ENCODE results near the gene UCMA.

GRCh38 chr10:13187135-13187534 lies 47.0 kb downstream of the UCMA start:
- TF ChIP-seq ZBTB33 (IDR thresholded peaks at IDR 0.05; ENCODE audit: extremely low read depth, insufficient replicate concordance, low read length) = no peak
- no peak for TF ChIP-seq POLR2AphosphoS5 (IDR thresholded peaks at IDR 0.05; ENCODE audit: low read depth, low read length)
- TF ChIP-seq, protein P1, sequence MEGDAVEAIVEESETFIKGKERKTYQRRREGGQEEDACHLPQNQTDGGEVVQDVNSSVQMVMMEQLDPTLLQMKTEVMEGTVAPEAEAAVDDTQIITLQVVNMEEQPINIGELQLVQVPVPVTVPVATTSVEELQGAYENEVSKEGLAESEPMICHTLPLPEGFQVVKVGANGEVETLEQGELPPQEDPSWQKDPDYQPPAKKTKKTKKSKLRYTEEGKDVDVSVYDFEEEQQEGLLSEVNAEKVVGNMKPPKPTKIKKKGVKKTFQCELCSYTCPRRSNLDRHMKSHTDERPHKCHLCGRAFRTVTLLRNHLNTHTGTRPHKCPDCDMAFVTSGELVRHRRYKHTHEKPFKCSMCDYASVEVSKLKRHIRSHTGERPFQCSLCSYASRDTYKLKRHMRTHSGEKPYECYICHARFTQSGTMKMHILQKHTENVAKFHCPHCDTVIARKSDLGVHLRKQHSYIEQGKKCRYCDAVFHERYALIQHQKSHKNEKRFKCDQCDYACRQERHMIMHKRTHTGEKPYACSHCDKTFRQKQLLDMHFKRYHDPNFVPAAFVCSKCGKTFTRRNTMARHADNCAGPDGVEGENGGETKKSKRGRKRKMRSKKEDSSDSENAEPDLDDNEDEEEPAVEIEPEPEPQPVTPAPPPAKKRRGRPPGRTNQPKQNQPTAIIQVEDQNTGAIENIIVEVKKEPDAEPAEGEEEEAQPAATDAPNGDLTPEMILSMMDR (IDR thresholded peaks at IDR 0.05 in 2 of 3, conservative IDR thresholded peaks at IDR 0.05 in 1 of 3; ENCODE audit: borderline replicate concordance in 1 of 3, insufficient read depth in 1 of 3, low read depth in 2 of 3, low read length in 2 of 3) = no peak
- no peak for TF ChIP-seq EZH2 (IDR thresholded peaks at IDR 0.05)
- TF ChIP-seq RAD21 (IDR thresholded peaks at IDR 0.05; ENCODE audit: low read depth) = no peak
- TF ChIP-seq YY1 (IDR thresholded peaks at IDR 0.05; ENCODE audit: extremely low read depth, insufficient replicate concordance, low read depth, low read length) = no peak
- TF ChIP-seq, protein P2, sequence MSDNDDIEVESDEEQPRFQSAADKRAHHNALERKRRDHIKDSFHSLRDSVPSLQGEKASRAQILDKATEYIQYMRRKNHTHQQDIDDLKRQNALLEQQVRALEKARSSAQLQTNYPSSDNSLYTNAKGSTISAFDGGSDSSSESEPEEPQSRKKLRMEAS (IDR thresholded peaks at IDR 0.05) = no peak
- TF ChIP-seq EGR1 (IDR thresholded peaks at IDR 0.05; ENCODE audit: low read depth) = no peak
- TF ChIP-seq ZFX (IDR thresholded peaks at IDR 0.05) = no peak
- TF ChIP-seq POLR2A (IDR thresholded peaks at IDR 0.05; ENCODE audit: borderline replicate concordance, extremely low read depth, insufficient read depth, insufficient read length) = no peak

All from HCT116 (cell line).